ENCODE results near the gene RASL10B.

The RASL10B gene

GRCh38 chr17:35717475-35717874 lies 14.0 kb upstream of the RASL10B start:
- DNase-seq (ENCODE audit: low spot score) = no peak

- DNase-seq (ENCODE audit: low spot score) = no peak
Measured at GRCh38 chr17:35723735-35724134, 7.7 kb upstream of the RASL10B start.

GRCh38 chr17:35725058-35725457 lies 6.4 kb upstream of the RASL10B start:
- no peak for DNase-seq (ENCODE audit: low spot score)

- DNase-seq (ENCODE audit: low spot score) = no peak
Measured at GRCh38 chr17:35725802-35726126, 5.7 kb upstream of the RASL10B start.

GRCh38 chr17:35726127-35726952 lies 5.1 kb upstream of the RASL10B start:
- DNase-seq (ENCODE audit: low spot score) = no peak

GRCh38 chr17:35726953-35727460 lies 4.4 kb upstream of the RASL10B start:
- DNase-seq (ENCODE audit: low spot score) = no peak

GRCh38 chr17:35727635-35728034 lies 3.8 kb upstream of the RASL10B start:
- no peak for DNase-seq (ENCODE audit: low spot score)

GRCh38 chr17:35728551-35728950 lies 2.9 kb upstream of the RASL10B start:
- no peak for DNase-seq (ENCODE audit: low spot score)

- no peak for DNase-seq (ENCODE audit: low spot score)
Measured at GRCh38 chr17:35729405-35729833, 2.0 kb upstream of the RASL10B start.

GRCh38 chr17:35730400-35731005 lies 936 bp upstream of the RASL10B start:
- no peak for DNase-seq (ENCODE audit: low spot score)

- DNase-seq (ENCODE audit: low spot score) = no peak
Measured at GRCh38 chr17:35731917-35732805, 722 bp downstream of the RASL10B start.

- DNase-seq (ENCODE audit: low spot score) = no peak
Measured at GRCh38 chr17:35732806-35733136, 1.3 kb downstream of the RASL10B start.

- DNase-seq (ENCODE audit: low spot score) = no peak
Measured at GRCh38 chr17:35733366-35733765, 1.9 kb downstream of the RASL10B start.

GRCh38 chr17:35734396-35734795 lies 3.0 kb downstream of the RASL10B start:
- no peak for DNase-seq (ENCODE audit: low spot score)

GRCh38 chr17:35735036-35735805 lies 3.8 kb downstream of the RASL10B start:
- DNase-seq (ENCODE audit: low spot score) = no peak

GRCh38 chr17:35736236-35736635 lies 4.8 kb downstream of the RASL10B start:
- no peak for DNase-seq (ENCODE audit: low spot score)

GRCh38 chr17:35738519-35739133 lies 7.2 kb downstream of the RASL10B start:
- DNase-seq (ENCODE audit: low spot score) = no peak

GRCh38 chr17:35740216-35740615 lies 8.8 kb downstream of the RASL10B start:
- no peak for DNase-seq (ENCODE audit: low spot score)

GRCh38 chr17:35740997-35741931 lies 9.8 kb downstream of the RASL10B start:
- no peak for DNase-seq (ENCODE audit: low spot score)

GRCh38 chr17:35742496-35742895 lies 11.1 kb downstream of the RASL10B start:
- no peak for DNase-seq (ENCODE audit: low spot score)

Measured in hematopoietic multipotent progenitor cell treated with erythropoietin and hydrocortisone succinate and interleukin-3 and kit ligand, for 17 days (in vitro differentiated cells).